ENCODE results near the gene GPR171.

The GPR171 gene

GRCh38 chr3:151168269-151169094 lies 34.5 kb downstream of the GPR171 start:
- peak; percentile 72 for DNase-seq (ENCODE audit: low read depth)
- no peak overlapping the region for H3K4me3 ChIP-seq (replicated peaks; ENCODE audit: low read depth, low read length)
- TF ChIP-seq, protein P1, sequence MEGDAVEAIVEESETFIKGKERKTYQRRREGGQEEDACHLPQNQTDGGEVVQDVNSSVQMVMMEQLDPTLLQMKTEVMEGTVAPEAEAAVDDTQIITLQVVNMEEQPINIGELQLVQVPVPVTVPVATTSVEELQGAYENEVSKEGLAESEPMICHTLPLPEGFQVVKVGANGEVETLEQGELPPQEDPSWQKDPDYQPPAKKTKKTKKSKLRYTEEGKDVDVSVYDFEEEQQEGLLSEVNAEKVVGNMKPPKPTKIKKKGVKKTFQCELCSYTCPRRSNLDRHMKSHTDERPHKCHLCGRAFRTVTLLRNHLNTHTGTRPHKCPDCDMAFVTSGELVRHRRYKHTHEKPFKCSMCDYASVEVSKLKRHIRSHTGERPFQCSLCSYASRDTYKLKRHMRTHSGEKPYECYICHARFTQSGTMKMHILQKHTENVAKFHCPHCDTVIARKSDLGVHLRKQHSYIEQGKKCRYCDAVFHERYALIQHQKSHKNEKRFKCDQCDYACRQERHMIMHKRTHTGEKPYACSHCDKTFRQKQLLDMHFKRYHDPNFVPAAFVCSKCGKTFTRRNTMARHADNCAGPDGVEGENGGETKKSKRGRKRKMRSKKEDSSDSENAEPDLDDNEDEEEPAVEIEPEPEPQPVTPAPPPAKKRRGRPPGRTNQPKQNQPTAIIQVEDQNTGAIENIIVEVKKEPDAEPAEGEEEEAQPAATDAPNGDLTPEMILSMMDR (IDR thresholded peaks at IDR 0.05; ENCODE audit: low read length, missing control alignments) = peak; percentile 86

DNA sequence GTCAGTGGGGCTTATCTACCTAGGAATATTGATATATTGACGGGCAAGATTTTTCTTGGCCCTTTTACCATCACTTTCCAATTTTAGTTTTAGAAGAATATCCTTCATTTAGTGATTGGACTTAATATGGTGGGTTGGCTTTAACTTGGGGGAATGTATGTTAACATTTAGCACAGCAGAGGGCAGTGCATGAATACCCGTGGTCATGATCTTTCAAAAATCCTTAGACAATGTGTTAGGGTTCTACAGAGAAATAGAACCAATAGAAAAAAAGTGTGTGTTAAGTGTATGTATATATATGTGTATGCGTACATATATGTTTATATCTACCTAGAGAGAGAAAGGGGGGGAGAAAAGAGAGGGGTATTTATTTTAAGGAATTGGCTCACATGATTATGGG lies 36.9 kb downstream of the GPR171 start:
- TF ChIP-seq, protein P1 (IDR thresholded peaks at IDR 0.05; ENCODE audit: low read length, missing control alignments) = peak; percentile 25
- H3K4me3 ChIP-seq (replicated peaks; ENCODE audit: low read depth, low read length) = no peak overlapping the region
- no peak for DNase-seq (ENCODE audit: low read depth)

GRCh38 chr3:151165226-151165625 lies 37.8 kb downstream of the GPR171 start:
- no peak for DNase-seq (ENCODE audit: low read depth)
- TF ChIP-seq, protein P1 (IDR thresholded peaks at IDR 0.05; ENCODE audit: low read length, missing control alignments) = no peak

GRCh38 chr3:151159806-151160205 lies 43.2 kb downstream of the GPR171 start:
- no peak overlapping the region for H3K4me3 ChIP-seq (replicated peaks; ENCODE audit: low read depth, low read length)
- DNase-seq (ENCODE audit: low read depth) = no peak
- TF ChIP-seq, protein P1 (IDR thresholded peaks at IDR 0.05; ENCODE audit: low read length, missing control alignments) = no peak

More at GRCh38 chr3:151165226-151165625, 37.8 kb downstream of the GPR171 start:
- H3K4me3 ChIP-seq (replicated peaks; ENCODE audit: low read depth, low read length) = no peak overlapping the region

GRCh38 chr3:151156618-151157216 lies 46.3 kb downstream of the GPR171 start:
- peak; percentile 74 for DNase-seq (ENCODE audit: low read depth)
- TF ChIP-seq, protein P1 (IDR thresholded peaks at IDR 0.05; ENCODE audit: low read length, missing control alignments) = peak; percentile 68

GRCh38 chr3:151155409-151156128 lies 47.4 kb downstream of the GPR171 start:
- TF ChIP-seq, protein P1 (IDR thresholded peaks at IDR 0.05; ENCODE audit: low read length, missing control alignments) = no peak
- H3K4me3 ChIP-seq (replicated peaks; ENCODE audit: low read depth, low read length) = no peak overlapping the region
- no peak for DNase-seq (ENCODE audit: low read depth)

More at GRCh38 chr3:151156618-151157216, 46.3 kb downstream of the GPR171 start:
- no peak overlapping the region for H3K4me3 ChIP-seq (replicated peaks; ENCODE audit: low read depth, low read length)

All from fibroblast of pulmonary artery (primary cell).